ENCODE measurements around the gene REG4. TPM values are rescaled to one million over a fixed set of nuclear protein-coding genes. Genes with fewer than 3 reads are reported as not detected.

The REG4 gene
- total and polyA plus RNA-seq, 2 donors (not counting 3 experiments of a cell fraction or from before 2014, with no cell fraction given) = not detected

DNA sequence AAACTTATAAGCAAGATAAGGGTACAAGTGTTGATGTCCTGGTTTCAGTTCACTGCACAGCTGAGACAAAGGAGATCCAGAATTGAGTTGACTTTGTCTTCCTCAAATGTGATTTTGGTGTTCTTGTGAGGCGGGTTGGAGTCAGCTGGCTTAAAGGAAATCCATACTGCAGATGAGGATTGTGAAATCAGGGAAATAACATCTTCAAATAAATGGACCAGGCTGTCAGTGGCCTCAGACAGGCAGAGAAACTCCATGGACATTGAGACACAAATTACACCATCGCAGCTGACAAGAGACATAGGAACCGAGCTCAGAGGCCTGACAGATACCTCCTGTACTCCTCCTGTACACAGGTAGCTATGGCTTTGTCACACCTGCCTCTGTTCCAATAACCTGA is 27.0 kb upstream of the REG4 start:
- intact Hi-C loops (cut with micrococcal nuclease) = no loop called here
- no peak overlapping the region for H3K27ac ChIP-seq (ENCODE audit: insufficient read depth, low read depth, low read length)
- H4K20me1 ChIP-seq (replicated peaks; ENCODE audit: control insufficient read depth, extremely low read depth, insufficient read depth, low read length) = no peaks in the 10 kb centered on the region
- H3K36me3 ChIP-seq (ENCODE audit: control insufficient read depth in 2 of 2, extremely low read depth in 1 of 2, insufficient read depth in 2 of 2, low read length in 2 of 2) = no peaks in the 10 kb centered on the region
- no peak overlapping the region for H3K9ac ChIP-seq (replicated peaks; ENCODE audit: extremely low read depth, insufficient read depth, low read length)
- TF ChIP-seq POLR2AphosphoS5 (IDR thresholded peaks at IDR 0.05; ENCODE audit: insufficient read depth, low read depth, low read length) (no peak), GATA2 (IDR thresholded peaks at IDR 0.05; ENCODE audit: insufficient read depth, insufficient read length, low read depth, low read length) (no peak)
- TF ChIP-seq, protein P1, sequence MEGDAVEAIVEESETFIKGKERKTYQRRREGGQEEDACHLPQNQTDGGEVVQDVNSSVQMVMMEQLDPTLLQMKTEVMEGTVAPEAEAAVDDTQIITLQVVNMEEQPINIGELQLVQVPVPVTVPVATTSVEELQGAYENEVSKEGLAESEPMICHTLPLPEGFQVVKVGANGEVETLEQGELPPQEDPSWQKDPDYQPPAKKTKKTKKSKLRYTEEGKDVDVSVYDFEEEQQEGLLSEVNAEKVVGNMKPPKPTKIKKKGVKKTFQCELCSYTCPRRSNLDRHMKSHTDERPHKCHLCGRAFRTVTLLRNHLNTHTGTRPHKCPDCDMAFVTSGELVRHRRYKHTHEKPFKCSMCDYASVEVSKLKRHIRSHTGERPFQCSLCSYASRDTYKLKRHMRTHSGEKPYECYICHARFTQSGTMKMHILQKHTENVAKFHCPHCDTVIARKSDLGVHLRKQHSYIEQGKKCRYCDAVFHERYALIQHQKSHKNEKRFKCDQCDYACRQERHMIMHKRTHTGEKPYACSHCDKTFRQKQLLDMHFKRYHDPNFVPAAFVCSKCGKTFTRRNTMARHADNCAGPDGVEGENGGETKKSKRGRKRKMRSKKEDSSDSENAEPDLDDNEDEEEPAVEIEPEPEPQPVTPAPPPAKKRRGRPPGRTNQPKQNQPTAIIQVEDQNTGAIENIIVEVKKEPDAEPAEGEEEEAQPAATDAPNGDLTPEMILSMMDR (IDR thresholded peaks at IDR 0.05; ENCODE audit: extremely low read depth in 1 of 2, insufficient read depth in 1 of 2, low read depth in 1 of 2, low read length in 2 of 2) = no peak
- no peaks in the 10 kb centered on the region for H3K4me1 ChIP-seq (ENCODE audit: control insufficient read depth, extremely low read depth, insufficient read depth, low read length)
- FAIRE-seq (no peak), DNase-seq (ENCODE audit: low read depth, low spot score) (no peak)
- ChIA-PET CTCF (interaction anchor here (1.1 to 2.0 kb wide), 2 partner anchors 29 to 95 kb away, joined by 3 to 7 read pairs; no protein-coding TSS in a partner anchor), POLR2A (no interaction called here)
- no peaks in the 10 kb centered on the region for H3K9me3 ChIP-seq (replicated peaks; ENCODE audit: control insufficient read depth, insufficient read depth, low read length)
- no peak overlapping the region for H3K4me3 ChIP-seq (replicated peaks in 1 of 3; ENCODE audit: insufficient read depth in 1 of 3, low read depth in 1 of 3, low read length in 3 of 3)
- peaks cover 7 to 19% of the 10 kb centered on the region in 2 experiments for H3K27me3 ChIP-seq (ENCODE audit: control insufficient read depth in 2 of 2, insufficient read depth in 2 of 2, low read length in 2 of 2)
- no TSS peak for BruUV-seq (replicated peaks)
- H3K9me1 ChIP-seq (replicated peaks; ENCODE audit: control insufficient read depth, extremely low read depth, insufficient read depth, low read length) = no peaks in the 10 kb centered on the region
- no peak overlapping the region for H2AFZ ChIP-seq (ENCODE audit: low read depth, low read length)
- dilution Hi-C loops (cut with MboI; ENCODE audit: extremely low pct_ligation_motif_present, low sequenced_read_pairs) = no loop called here
- H3K79me2 ChIP-seq (ENCODE audit: control insufficient read depth, insufficient read depth, low read length) = no peaks in the 10 kb centered on the region
- H3K4me2 ChIP-seq (ENCODE audit: insufficient read depth, low read length) = no peak overlapping the region

DNA sequence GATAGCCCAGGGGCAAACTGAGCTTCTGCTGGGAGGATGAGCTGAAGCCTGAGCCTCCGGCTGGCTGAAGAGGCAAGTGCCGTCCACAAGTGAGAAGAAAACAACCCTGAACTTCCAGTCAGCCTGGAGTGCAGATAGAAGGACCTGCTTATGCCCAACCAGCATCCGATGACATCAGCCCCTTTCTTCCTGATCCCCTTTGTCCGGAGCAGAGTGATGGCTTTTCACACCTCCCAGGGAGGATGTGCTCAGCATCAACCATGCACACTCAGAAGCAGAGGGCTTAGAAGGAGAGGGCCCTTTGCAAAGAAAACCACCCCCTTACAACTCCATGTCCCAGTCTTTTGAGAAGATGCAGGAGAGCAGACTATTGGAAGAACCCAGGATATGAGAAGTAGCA is 23.7 kb upstream of the REG4 start:
- no peaks in the 10 kb centered on the region for H3K79me2 ChIP-seq (ENCODE audit: control insufficient read depth, insufficient read depth, low read length)
- no peak for TF ChIP-seq POLR2AphosphoS5 (IDR thresholded peaks at IDR 0.05; ENCODE audit: insufficient read depth, low read depth, low read length)
- no peak overlapping the region for H3K9ac ChIP-seq (replicated peaks; ENCODE audit: extremely low read depth, insufficient read depth, low read length)
- CTCF ChIA-PET = interaction anchor here (0.9 to 1.0 kb wide), 2 partner anchors 11 to 13 kb away, joined by 3 read pairs; no protein-coding TSS in a partner anchor
- H3K9me3 ChIP-seq (replicated peaks; ENCODE audit: control insufficient read depth, insufficient read depth, low read length) = no peaks in the 10 kb centered on the region
- H3K4me2 ChIP-seq (ENCODE audit: insufficient read depth, low read length) = no peak overlapping the region
- no peak for FAIRE-seq
- H3K4me1 ChIP-seq (ENCODE audit: control insufficient read depth, extremely low read depth, insufficient read depth, low read length) = no peaks in the 10 kb centered on the region
- intact Hi-C loops (cut with micrococcal nuclease) = no loop called here
- POLR2A ChIA-PET = no interaction called here
- no peaks in the 10 kb centered on the region for H4K20me1 ChIP-seq (replicated peaks; ENCODE audit: control insufficient read depth, extremely low read depth, insufficient read depth, low read length)
- H3K36me3 ChIP-seq (ENCODE audit: control insufficient read depth in 2 of 2, extremely low read depth in 1 of 2, insufficient read depth in 2 of 2, low read length in 2 of 2) = no peaks in the 10 kb centered on the region
- DNase-seq (ENCODE audit: low read depth, low spot score) = no peak
- H3K27me3 ChIP-seq (ENCODE audit: control insufficient read depth in 2 of 2, insufficient read depth in 2 of 2, low read length in 2 of 2) = peaks cover 4 to 26% of the 10 kb centered on the region in 2 experiments
- H3K27ac ChIP-seq (ENCODE audit: insufficient read depth, low read depth, low read length) = no peak overlapping the region
- H3K9me1 ChIP-seq (replicated peaks; ENCODE audit: control insufficient read depth, extremely low read depth, insufficient read depth, low read length) = no peaks in the 10 kb centered on the region
- no peak overlapping the region for H3K4me3 ChIP-seq (replicated peaks in 1 of 3; ENCODE audit: insufficient read depth in 1 of 3, low read depth in 1 of 3, low read length in 3 of 3)
- dilution Hi-C loops (cut with MboI; ENCODE audit: extremely low pct_ligation_motif_present, low sequenced_read_pairs) = no loop called here
- H2AFZ ChIP-seq (ENCODE audit: low read depth, low read length) = no peak overlapping the region
- BruUV-seq (replicated peaks) = no TSS peak
